Measurements from ENCODE around the gene SYT15B.
"Not testable (repeated sequence)": the region's sequence is repeated elsewhere in the genome, so short reads cannot be mapped to it uniquely, and the experiment has no call there.

The SYT15B gene

GRCh38 chr10:47763554-47764175, at the start of gene SYT15B:
Gene SYT15B, minus strand, starts transcription at chr10:47763592. Its CDS starts 952 bp downstream, at chr10:47762640.
- H3K27ac ChIP-seq = not testable (repeated sequence)

GRCh38 chr10:47779590-47779989, 16.2 kb upstream of the SYT15B start:
- H3K4me3 ChIP-seq; DNase-seq (ENCODE audit: low spot score); H3K27ac ChIP-seq: not testable (repeated sequence)

More at GRCh38 chr10:47763554-47764175, at the start of gene SYT15B:
- H3K4me3 ChIP-seq = peak within 1 kb of the TSS; percentile 51
- DNase-seq (ENCODE audit: low spot score) = peak; percentile 17

- not testable (repeated sequence) for H3K4me3 ChIP-seq, H3K27ac ChIP-seq
- peak; percentile 31 for DNase-seq (ENCODE audit: low spot score)
These were observed 12.2 kb upstream of the SYT15B start for GRCh38 chr10:47775361-47776231.

GRCh38 chr10:47770745-47771144, 7.4 kb upstream of the SYT15B start:
- DNase-seq (ENCODE audit: low spot score); H3K4me3 ChIP-seq; H3K27ac ChIP-seq: not testable (repeated sequence)

DNA sequence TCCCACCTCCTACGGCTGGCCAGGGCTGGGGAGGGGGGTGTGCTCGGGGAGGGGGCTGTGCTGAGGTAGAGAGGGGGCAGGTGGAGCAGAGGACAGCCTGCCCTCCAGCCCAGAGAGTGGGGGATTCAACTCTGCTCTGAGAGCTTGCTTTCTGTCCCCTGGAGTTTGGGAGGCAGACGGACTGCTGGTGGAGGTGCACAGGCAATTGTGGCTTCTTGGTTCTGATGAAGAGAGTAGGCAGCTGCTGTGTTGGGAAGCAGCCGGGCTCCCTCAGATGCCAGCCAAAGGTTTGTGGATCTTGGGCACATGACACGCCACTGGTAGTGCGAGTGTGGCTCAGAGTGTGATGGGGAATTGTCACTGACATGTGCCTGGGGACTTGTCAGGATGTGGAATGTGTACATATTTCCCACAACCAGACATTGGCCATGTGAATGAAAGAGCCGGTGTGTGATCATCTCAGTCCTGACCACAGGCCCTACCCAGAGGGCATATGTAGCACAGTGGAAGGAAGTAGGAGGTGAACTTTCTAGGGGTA, 5.3 kb upstream of the SYT15B start:
- not testable (repeated sequence) for H3K27ac ChIP-seq, H3K4me3 ChIP-seq
- peak; percentile 7 for DNase-seq (ENCODE audit: low spot score)

DNA sequence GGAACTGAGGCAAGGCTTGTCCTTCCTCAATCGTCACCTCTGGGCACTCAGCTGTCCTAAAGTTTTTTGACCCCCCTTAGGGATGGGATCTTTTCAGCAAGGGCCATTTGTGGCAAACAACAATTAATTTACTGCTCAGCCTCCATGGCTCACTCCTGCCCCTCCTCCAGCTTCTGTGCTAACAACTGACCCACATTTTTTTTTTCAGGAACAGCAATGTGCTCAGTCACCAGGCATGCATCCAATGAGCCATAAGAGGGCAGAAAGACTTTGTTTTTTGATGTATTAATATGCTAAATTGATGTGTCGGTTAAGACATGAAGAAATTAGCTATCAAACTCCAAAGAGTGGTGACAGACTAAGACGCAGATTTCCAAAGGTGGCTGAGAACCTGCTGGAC, 4.7 kb upstream of the SYT15B start:
- H3K27ac ChIP-seq, H3K4me3 ChIP-seq: not testable (repeated sequence)
- DNase-seq (ENCODE audit: low spot score) = peak; percentile 9

- not testable (repeated sequence) for DNase-seq (ENCODE audit: low spot score); H3K27ac ChIP-seq; H3K4me3 ChIP-seq
These were observed 3.8 kb upstream of the SYT15B start for GRCh38 chr10:47767236-47767635.

GRCh38 chr10:47765232-47765631, 1.8 kb upstream of the SYT15B start:
- not testable (repeated sequence) for DNase-seq (ENCODE audit: low spot score); H3K27ac ChIP-seq; H3K4me3 ChIP-seq

DNA sequence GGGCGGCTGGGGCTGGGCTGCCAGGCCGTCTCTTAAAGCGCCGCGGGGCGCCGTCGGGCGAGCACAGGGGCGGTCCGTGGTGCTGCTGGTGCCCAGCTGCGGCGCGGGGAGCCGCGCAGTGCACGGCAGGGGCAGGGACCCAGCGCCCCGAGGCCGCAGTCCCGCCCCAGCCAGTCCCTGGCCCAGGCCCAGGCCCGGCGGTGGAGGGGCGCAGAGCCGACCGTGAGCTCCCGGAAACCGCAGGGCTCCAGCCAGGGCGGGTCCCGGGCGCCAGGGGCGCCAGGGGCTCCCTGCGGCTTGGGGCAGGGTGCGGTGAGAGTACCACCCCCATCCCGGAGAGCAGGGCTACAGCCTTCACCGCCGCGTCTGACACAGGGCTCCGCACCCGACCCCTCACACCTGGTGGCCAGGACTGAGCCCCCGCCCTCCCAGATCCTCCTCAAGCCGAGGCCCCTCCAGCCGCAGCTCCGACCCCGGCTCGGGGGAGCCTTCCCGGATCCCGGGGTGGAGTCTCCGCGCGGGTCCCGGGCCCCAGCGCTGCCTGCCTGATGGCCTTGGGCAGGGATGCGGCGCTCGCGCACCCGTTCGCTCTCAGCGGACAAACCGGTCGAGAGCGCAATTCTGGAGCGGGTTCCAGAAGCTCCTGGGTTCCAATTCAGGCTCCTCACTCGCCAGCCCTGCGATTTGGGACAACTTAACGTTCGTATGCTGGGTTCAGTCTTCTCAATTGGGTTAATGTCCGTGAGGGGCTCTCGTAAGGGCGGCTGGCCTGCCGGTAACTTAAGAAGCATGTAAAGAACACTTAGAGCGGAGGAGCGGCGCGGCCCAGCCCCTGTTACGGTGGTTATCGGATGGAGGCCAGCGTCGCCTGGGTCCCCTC, 478 bp downstream of the SYT15B start:
- H3K4me3 ChIP-seq = peak overlapping the region; percentile 51
- not testable (repeated sequence) for H3K27ac ChIP-seq; DNase-seq (ENCODE audit: low spot score)

DNA sequence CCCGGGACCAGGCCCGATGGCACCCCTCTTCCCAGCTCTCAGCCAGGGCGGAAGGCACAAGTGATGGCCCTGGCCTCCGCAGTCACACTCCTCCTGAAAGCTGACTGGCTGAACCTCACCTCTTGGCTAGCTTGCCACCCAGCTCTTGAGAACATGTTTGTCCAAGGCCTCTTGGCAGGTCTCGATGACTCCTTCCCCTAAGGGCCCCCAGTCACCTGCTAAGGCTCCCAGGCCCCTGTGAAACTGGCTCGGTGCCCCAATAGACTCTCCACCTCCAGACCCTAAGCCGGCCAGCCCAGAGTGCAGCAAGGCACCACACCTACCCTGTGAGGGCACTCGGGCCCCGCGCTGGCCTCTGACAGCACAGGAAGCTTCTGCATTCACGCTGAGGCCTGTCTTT, 4.5 kb downstream of the SYT15B start:
- H3K27ac ChIP-seq; DNase-seq (ENCODE audit: low spot score); H3K4me3 ChIP-seq: not testable (repeated sequence)

GRCh38 chr10:47756169-47756568, 7.2 kb downstream of the SYT15B start:
- H3K27ac ChIP-seq; DNase-seq (ENCODE audit: low spot score); H3K4me3 ChIP-seq: not testable (repeated sequence)

- not testable (repeated sequence) for DNase-seq (ENCODE audit: low spot score); H3K27ac ChIP-seq; H3K4me3 ChIP-seq
These were observed 9.5 kb downstream of the SYT15B start for GRCh38 chr10:47753871-47754270.

DNA sequence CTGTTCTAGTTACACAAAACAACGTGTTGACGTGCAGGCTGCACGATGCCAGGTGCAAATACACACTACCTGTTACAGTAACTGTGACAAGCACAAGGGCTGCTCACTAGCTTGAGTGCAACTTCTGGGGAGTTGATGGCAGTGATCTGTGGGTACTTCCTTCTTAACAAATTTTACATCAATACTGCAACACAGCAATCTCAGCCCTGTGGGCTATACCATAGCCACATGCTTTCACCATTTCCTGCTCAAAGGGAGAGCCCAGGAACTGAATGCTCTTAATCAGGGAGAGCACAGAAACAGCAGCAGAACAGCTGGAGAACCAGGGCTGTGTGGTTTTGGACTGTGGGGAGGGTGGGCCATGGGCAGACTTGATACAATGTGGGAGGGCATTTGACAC, 10.2 kb downstream of the SYT15B start:
- H3K4me3 ChIP-seq; H3K27ac ChIP-seq; DNase-seq (ENCODE audit: low spot score): not testable (repeated sequence)

- not testable (repeated sequence) for H3K27ac ChIP-seq; H3K4me3 ChIP-seq; DNase-seq (ENCODE audit: low spot score)
These were observed 11.6 kb downstream of the SYT15B start for GRCh38 chr10:47751821-47752220.

DNA sequence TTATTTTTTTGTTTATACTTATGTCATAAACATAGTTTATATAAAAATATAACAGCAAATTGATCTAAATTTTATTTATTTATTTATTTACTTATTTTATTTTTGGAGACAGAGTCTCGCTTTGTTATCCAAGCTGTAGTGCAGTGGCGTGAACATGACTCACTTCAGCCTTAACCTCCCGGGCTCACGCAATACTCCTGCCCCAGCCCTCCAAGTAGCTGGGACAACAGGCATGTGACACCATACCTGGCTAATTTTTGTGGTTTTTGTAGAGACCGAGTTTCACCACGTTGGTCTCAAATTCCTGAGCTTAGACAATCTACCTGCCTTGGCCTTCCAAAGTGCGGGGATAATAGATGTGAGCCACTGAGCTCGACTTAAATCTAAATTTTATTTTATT, 13.0 kb downstream of the SYT15B start:
- not testable (repeated sequence) for H3K4me3 ChIP-seq; DNase-seq (ENCODE audit: low spot score)

DNA sequence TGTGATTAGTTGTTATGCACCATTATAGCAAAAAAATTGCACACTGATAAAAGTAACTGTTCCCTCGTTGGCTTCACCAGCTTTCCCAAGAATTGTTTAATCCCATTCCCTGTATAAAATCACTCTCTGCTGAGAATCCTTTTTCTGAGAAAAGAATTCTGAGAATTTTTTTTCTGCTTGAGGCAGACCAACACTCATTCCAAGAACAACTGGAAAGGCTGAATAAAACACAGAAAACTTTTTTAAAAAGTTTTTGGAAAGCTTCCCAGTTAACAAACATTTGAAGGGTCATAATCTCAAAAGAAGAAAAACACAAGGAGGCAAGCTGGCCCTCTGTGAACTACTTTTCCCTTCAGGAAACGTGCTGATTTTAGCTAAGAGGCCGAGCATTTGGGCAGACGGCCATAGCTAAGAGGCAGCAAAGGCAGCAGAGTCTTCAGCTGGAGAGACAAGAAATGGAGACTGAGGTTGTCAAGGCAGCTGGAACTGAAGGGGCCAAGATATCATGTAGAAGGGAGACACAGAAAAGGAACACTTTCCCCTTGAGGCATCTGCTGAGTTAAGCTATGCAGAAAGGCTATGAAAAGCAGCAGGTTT, 16.5 kb downstream of the SYT15B start:
- not testable (repeated sequence) for DNase-seq (ENCODE audit: low spot score); H3K27ac ChIP-seq; H3K4me3 ChIP-seq

More for the DNA sequence above, 13.0 kb downstream of the SYT15B start:
- not testable (repeated sequence) for H3K27ac ChIP-seq

DNA sequence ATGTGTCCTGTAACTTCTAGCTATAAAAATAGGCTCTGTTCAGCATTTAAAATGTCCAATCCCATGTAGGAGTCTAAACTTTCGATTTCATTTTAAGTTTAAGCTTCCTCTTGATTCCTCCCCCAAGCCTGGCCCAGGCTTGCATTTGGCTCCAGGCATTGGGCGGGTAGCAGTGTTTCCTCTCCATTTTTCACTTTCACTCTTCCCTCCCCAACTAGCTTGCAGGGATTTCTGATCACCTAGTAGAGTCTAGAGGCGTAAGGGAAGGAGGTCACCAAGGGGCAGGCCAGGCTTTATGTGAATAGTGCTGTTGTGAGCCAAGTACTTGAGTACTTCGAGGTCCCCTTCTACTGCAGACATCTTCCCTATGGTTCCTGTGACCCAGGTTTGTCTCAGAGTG, 18.5 kb downstream of the SYT15B start:
- not testable (repeated sequence) for DNase-seq (ENCODE audit: low spot score); H3K4me3 ChIP-seq
- H3K27ac ChIP-seq = peak overlapping the region in 1 of 2 donors; percentile 37

Data from coronary artery (tissue), 2 donors.